WTC11 (cell line): ENCODE data around the gene BTBD19. TPM values are rescaled to one million over a fixed set of nuclear protein-coding genes. Genes with fewer than 3 reads are reported as not detected.

Experiments used
- ATAC-seq: fragments of 200-7000 bp; cut with Tn5 transposase; 2 replicates; pipeline ENCODE4 v1.10.0; 2021; ENCODE audit warnings: mild to moderate bottlenecking, moderate library complexity
- CTCF ChIA-PET: fragments of 300-600 bp; sonication (Branson Sonifier 250); formaldehyde crosslinking; loops from one replicate; lab custom pipeline; 2021; ENCODE audit warnings: antibody characterized with exemption; lab: Charles Lee
- POLR2A ChIA-PET: fragments of 350-600 bp; sonication (Branson Sonifier 250); formaldehyde crosslinking; loops from one replicate; lab custom pipeline; 2021; ENCODE audit warnings: antibody characterized with exemption; lab: Charles Lee
- DNase-seq: peaks from one replicate; pipeline ENCODE4 v3.0.0; 2021; ENCODE audit warnings: low spot score
- H3K27ac Mint-ChIP-seq: 2 replicates; pipeline ENCODE4 v1.8.0; 2021; ENCODE audit warnings: mixed read lengths
- H3K27me3 Mint-ChIP-seq: 2 replicates; pipeline ENCODE4 v1.8.0; 2021; ENCODE audit warnings: low read depth, mild to moderate bottlenecking, moderate library complexity, mixed read lengths
- H3K36me3 Mint-ChIP-seq: 2 replicates; pipeline ENCODE4 v1.8.0; 2021; ENCODE audit warnings: mixed read lengths
- H3K4me1 Mint-ChIP-seq: 2 replicates; pipeline ENCODE4 v1.8.0; 2022; ENCODE audit warnings: mixed read lengths
- H3K4me3 Mint-ChIP-seq: 2 replicates; pipeline ENCODE4 v1.8.0; 2021; ENCODE audit warnings: mild to moderate bottlenecking, moderate library complexity, mixed read lengths
- H3K9me3 Mint-ChIP-seq: 2 replicates; pipeline ENCODE4 v1.8.0; 2021; ENCODE audit warnings: mixed read lengths
- E2F1 ChIP-seq: sonication (generic); formaldehyde crosslinking; IDR thresholded peaks from 2 replicates; pipeline ENCODE4 v1.8.0; 2022; ENCODE audit warnings: mild to moderate bottlenecking, missing genetic modification reagents
- ETV6 ChIP-seq: sonication (generic); formaldehyde crosslinking; IDR thresholded peaks from 2 replicates; pipeline ENCODE4 v1.8.1; 2022; ENCODE audit warnings: mild to moderate bottlenecking, missing genetic modification reagents
- FOXP4 ChIP-seq: sonication (generic); formaldehyde crosslinking; IDR thresholded peaks from 2 replicates; pipeline ENCODE4 v1.8.0; 2022; ENCODE audit warnings: mild to moderate bottlenecking, missing genetic modification reagents
- JUN ChIP-seq: sonication (generic); formaldehyde crosslinking; IDR thresholded peaks from 2 replicates; pipeline ENCODE4 v1.8.0; 2023; ENCODE audit warnings: mild to moderate bottlenecking, missing genetic modification reagents
- MLX ChIP-seq: sonication (generic); formaldehyde crosslinking; IDR thresholded peaks from 2 replicates; pipeline ENCODE4 v1.8.1; 2023; ENCODE audit warnings: mild to moderate bottlenecking, missing genetic modification reagents, moderate library complexity
- MYBL2 ChIP-seq: sonication (generic); formaldehyde crosslinking; IDR thresholded peaks from 2 replicates; pipeline ENCODE4 v1.8.1; 2023; ENCODE audit warnings: mild to moderate bottlenecking, moderate library complexity, missing genetic modification reagents
- NFE2L1 ChIP-seq: sonication (generic); formaldehyde crosslinking; IDR thresholded peaks from 2 replicates; pipeline ENCODE4 v1.8.1; 2023; ENCODE audit warnings: missing genetic modification reagents
- NR3C1 ChIP-seq: sonication (generic); formaldehyde crosslinking; conservative IDR thresholded peaks from 2 replicates; pipeline ENCODE4 v1.8.1; 2023; ENCODE audit warnings: low read depth, mild to moderate bottlenecking, missing genetic modification reagents
- PRRX2 ChIP-seq: fragments of 250-450 bp; sonication (Bioruptor Pico); IDR thresholded peaks from 2 replicates; pipeline ENCODE4 v1.8.0; 2021; ENCODE audit warnings: mild to moderate bottlenecking
- SMAD3 ChIP-seq: sonication (generic); formaldehyde crosslinking; IDR thresholded peaks from 2 replicates; pipeline ENCODE4 v1.8.0; 2022; ENCODE audit warnings: missing genetic modification reagents, mild to moderate bottlenecking, borderline replicate concordance
- SOX15 ChIP-seq: fragments of 250-450 bp; sonication (Bioruptor Pico); IDR thresholded peaks from 2 replicates; pipeline ENCODE4 v1.9.0; 2021; ENCODE audit warnings: mild to moderate bottlenecking
- SP1 ChIP-seq: sonication (generic); formaldehyde crosslinking; conservative IDR thresholded peaks from 2 replicates; pipeline ENCODE4 v1.8.1; 2022; ENCODE audit warnings: missing genetic modification reagents
- TP53 ChIP-seq: sonication (generic); formaldehyde crosslinking; IDR thresholded peaks from 2 replicates; pipeline ENCODE4 v1.8.1; 2023; ENCODE audit warnings: mild to moderate bottlenecking, missing genetic modification reagents
- ZNF219 ChIP-seq: sonication (generic); formaldehyde crosslinking; IDR thresholded peaks from 2 replicates; pipeline ENCODE4 v1.8.0; 2023; ENCODE audit warnings: missing genetic modification reagents, mild to moderate bottlenecking, borderline replicate concordance
- ZSCAN18 ChIP-seq: fragments of 250-450 bp; sonication (Bioruptor Pico); IDR thresholded peaks from 2 replicates; pipeline ENCODE4 v2.1.2; 2022; ENCODE audit warnings: mild to moderate bottlenecking, moderate library complexity
- total RNA-seq: library from RNA; stranded (reverse); gene quantifications from 3 replicates; pipeline ENCODE4 v1.2.3, GENCODE V29; 2021
- TF ChIP-seq, protein P1 (sequence below): sonication (generic); formaldehyde crosslinking; IDR thresholded peaks from 2 replicates; pipeline ENCODE4 v1.8.1; 2023; ENCODE audit warnings: mild to moderate bottlenecking, moderate library complexity, missing genetic modification reagents
- TF ChIP-seq, protein P2 (sequence below): sonication (generic); formaldehyde crosslinking; conservative IDR thresholded peaks from 2 replicates; pipeline ENCODE4 v1.8.1; 2023; ENCODE audit warnings: mild to moderate bottlenecking, low read depth, missing genetic modification reagents, moderate library complexity
- TF ChIP-seq, protein P3 (sequence below): sonication (generic); formaldehyde crosslinking; IDR thresholded peaks from 2 replicates; pipeline ENCODE4 v1.8.1; 2022; ENCODE audit warnings: mild to moderate bottlenecking, moderate library complexity, missing genetic modification reagents
- TF ChIP-seq, protein P4 (sequence below): sonication (generic); formaldehyde crosslinking; conservative IDR thresholded peaks from 2 replicates; pipeline ENCODE4 v1.8.1; 2022; ENCODE audit warnings: mild to moderate bottlenecking, missing genetic modification reagents

The BTBD19 gene
- total RNA-seq, 1 experiment from 2014 or later = 1.7 TPM

- peaks cover 18% of the 10 kb centered on the region for H3K4me1 Mint-ChIP-seq
- POLR2A ChIA-PET = interaction anchor here (4.3 kb wide), 1 partner anchor 15 kb away, joined by 43 read pairs; no protein-coding TSS in a partner anchor
- peak overlapping the region; percentile 87 for H3K4me3 Mint-ChIP-seq
- CTCF ChIA-PET = interaction anchor here (0.7 to 3.3 kb wide), 6 partner anchors 10 to 37 kb away, joined by 3 to 35 read pairs (median 4); no protein-coding TSS in a partner anchor
- TF ChIP-seq, protein P1, sequence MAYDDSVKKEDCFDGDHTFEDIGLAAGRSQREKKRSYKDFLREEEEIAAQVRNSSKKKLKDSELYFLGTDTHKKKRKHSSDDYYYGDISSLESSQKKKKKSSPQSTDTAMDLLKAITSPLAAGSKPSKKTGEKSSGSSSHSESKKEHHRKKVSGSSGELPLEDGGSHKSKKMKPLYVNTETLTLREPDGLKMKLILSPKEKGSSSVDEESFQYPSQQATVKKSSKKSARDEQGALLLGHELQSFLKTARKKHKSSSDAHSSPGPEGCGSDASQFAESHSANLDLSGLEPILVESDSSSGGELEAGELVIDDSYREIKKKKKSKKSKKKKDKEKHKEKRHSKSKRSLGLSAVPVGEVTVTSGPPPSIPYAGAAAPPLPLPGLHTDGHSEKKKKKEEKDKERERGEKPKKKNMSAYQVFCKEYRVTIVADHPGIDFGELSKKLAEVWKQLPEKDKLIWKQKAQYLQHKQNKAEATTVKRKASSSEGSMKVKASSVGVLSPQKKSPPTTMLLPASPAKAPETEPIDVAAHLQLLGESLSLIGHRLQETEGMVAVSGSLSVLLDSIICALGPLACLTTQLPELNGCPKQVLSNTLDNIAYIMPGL (CRISPR knock-in tag) = no peak
- no peak for ATAC-seq
- peaks cover 14% of the 10 kb centered on the region for H3K36me3 Mint-ChIP-seq
- H3K9me3 Mint-ChIP-seq = no peaks in the 10 kb centered on the region
- peak overlapping the region; percentile 92 for H3K27ac Mint-ChIP-seq
- H3K27me3 Mint-ChIP-seq = peaks cover 3% of the 10 kb centered on the region; the same call in 1 of the 2 replicates
- no peak for DNase-seq
Measured at GRCh38 chr1:44798481-44799365, 9.6 kb upstream of the BTBD19 start.

- H3K4me3 Mint-ChIP-seq = peak within 1 kb of the TSS; percentile 87
- ChIA-PET POLR2A (interaction anchor here (0.5 to 4.3 kb wide), 19 partner anchors 9 to 722 kb away, joined by 3 to 43 read pairs (median 5); partner anchors contain the start of genes BTBD19, HECTD3, PRDX1 and RNU5D-1), CTCF (interaction anchor here (0.5 to 3.3 kb wide), 23 partner anchors 9 to 696 kb away, joined by 3 to 44 read pairs (median 4); partner anchors contain the start of genes BTBD19, HECTD3, PTCH2 and UROD)
- H3K27me3 Mint-ChIP-seq = peaks cover 3% of the 10 kb centered on the region; the same call in 1 of the 2 replicates
- peak; percentile 98 for DNase-seq
- H3K4me1 Mint-ChIP-seq = peaks cover 18% of the 10 kb centered on the region
- H3K36me3 Mint-ChIP-seq = peaks cover 14% of the 10 kb centered on the region
- H3K27ac Mint-ChIP-seq = peak within 1 kb of the TSS; percentile 99
- no peaks in the 10 kb centered on the region for H3K9me3 Mint-ChIP-seq
- peak; percentile 90 for ATAC-seq
- TF ChIP-seq, protein P2, sequence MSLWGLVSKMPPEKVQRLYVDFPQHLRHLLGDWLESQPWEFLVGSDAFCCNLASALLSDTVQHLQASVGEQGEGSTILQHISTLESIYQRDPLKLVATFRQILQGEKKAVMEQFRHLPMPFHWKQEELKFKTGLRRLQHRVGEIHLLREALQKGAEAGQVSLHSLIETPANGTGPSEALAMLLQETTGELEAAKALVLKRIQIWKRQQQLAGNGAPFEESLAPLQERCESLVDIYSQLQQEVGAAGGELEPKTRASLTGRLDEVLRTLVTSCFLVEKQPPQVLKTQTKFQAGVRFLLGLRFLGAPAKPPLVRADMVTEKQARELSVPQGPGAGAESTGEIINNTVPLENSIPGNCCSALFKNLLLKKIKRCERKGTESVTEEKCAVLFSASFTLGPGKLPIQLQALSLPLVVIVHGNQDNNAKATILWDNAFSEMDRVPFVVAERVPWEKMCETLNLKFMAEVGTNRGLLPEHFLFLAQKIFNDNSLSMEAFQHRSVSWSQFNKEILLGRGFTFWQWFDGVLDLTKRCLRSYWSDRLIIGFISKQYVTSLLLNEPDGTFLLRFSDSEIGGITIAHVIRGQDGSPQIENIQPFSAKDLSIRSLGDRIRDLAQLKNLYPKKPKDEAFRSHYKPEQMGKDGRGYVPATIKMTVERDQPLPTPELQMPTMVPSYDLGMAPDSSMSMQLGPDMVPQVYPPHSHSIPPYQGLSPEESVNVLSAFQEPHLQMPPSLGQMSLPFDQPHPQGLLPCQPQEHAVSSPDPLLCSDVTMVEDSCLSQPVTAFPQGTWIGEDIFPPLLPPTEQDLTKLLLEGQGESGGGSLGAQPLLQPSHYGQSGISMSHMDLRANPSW (CRISPR knock-in tag) = no peak
- 0 out of 2 replicates have a peak, but pooled peaks have one; percentile 40 for TF ChIP-seq SMAD3
- TF ChIP-seq ZNF219 (CRISPR knock-in tag) = no peak
- no peak for TF ChIP-seq SOX15
- peak; percentile 84; the same call in 1 of the 2 replicates for TF ChIP-seq MYBL2 (CRISPR knock-in tag)
- TF ChIP-seq, protein P3, sequence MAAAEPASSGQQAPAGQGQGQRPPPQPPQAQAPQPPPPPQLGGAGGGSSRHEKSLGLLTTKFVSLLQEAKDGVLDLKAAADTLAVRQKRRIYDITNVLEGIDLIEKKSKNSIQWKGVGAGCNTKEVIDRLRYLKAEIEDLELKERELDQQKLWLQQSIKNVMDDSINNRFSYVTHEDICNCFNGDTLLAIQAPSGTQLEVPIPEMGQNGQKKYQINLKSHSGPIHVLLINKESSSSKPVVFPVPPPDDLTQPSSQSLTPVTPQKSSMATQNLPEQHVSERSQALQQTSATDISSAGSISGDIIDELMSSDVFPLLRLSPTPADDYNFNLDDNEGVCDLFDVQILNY = no peak; the same call in 1 of the 2 replicates
- no peak for TF ChIP-seq JUN (CRISPR knock-in tag)
- TF ChIP-seq TP53 (CRISPR knock-in tag) = peak; percentile 99
- TF ChIP-seq NR3C1 (CRISPR knock-in tag) = no peak
- no peak for TF ChIP-seq E2F1
- no peak for TF ChIP-seq ZSCAN18 (CRISPR knock-in tag)
- TF ChIP-seq, protein P4, sequence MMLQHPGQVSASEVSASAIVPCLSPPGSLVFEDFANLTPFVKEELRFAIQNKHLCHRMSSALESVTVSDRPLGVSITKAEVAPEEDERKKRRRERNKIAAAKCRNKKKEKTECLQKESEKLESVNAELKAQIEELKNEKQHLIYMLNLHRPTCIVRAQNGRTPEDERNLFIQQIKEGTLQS (CRISPR knock-in tag) = no peak
- TF ChIP-seq SP1 (CRISPR knock-in tag) = peak; percentile 87
- TF ChIP-seq NFE2L1 = peak; percentile 37; the same call in 1 of the 2 replicates
- TF ChIP-seq ETV6 (CRISPR knock-in tag) = peak; percentile 84; the same call in 1 of the 2 replicates
- TF ChIP-seq FOXP4 (CRISPR knock-in tag) = peak; percentile 59
- TF ChIP-seq MLX = no peak
- TF ChIP-seq PRRX2 (CRISPR knock-in tag) = no peak
Measured at GRCh38 chr1:44799770-44800584, 8.3 kb upstream of the BTBD19 start, which contains the start of gene PLK3. PLK3 (plus strand) TSS chr1:44800377; CDS start chr1:44800464, 87 bp downstream.
